B cell (primary cell): ENCODE measurements around the gene APOO. TPM values are rescaled to one million over a fixed set of nuclear protein-coding genes. Genes with fewer than 3 reads are reported as not detected.

Experiments
- ATAC-seq: fragments of 200-7000 bp; cut with Tn5 transposase; one replicate; pipeline ENCODE4 v1.10.0; 2021; ENCODE audit warnings: low read depth, mild to moderate bottlenecking, moderate number of reproducible peaks, moderate library complexity
- CTCF ChIA-PET: fragments of 350-600 bp; sonication (Branson Sonifier 250); formaldehyde crosslinking; loops from one replicate; lab custom pipeline; 2021; ENCODE audit warnings: antibody characterized with exemption, inconsistent platforms; lab: Charles Lee
- POLR2A ChIA-PET: fragments of 350-600 bp; sonication (Branson Sonifier 250); formaldehyde crosslinking; loops from one replicate; lab custom pipeline; 2021; ENCODE audit warnings: antibody characterized with exemption; lab: Charles Lee
- DNase-seq: peaks from one replicate; pipeline ENCODE4 v3.0.0; 2013
- H2AFZ ChIP-seq: 2 replicates; pipeline ENCODE4 v1.6.1; 2012; ENCODE audit warnings: mild to moderate bottlenecking, low read depth, low read length; ENCODE audit not compliant: insufficient read depth, poor library complexity, severe bottlenecking
- H3K27ac ChIP-seq, 2 donors: 1 replicate in 1 of 2; 2 replicates in 1 of 2; pipeline ENCODE4 v1.5.1; 2012 to 2013; ENCODE audit warnings: low read length in 2 of 2, mild to moderate bottlenecking in 2 of 2, moderate library complexity in 1 of 2
- H3K27me3 ChIP-seq, 4 experiments: fragments of 200-600 bp in 1 of 4; sonication (generic) in 1 of 4; replicated peaks in 1 of 4; 1 replicate in 2 of 4; 2 replicates in 2 of 4; pipeline versions ENCODE4 v1.6.1 to v1.7.0; 2013 to 2016; ENCODE audit warnings: low read length in 3 of 4, mild to moderate bottlenecking in 2 of 4, mixed read lengths in 1 of 4, moderate library complexity in 1 of 4; ENCODE audit not compliant: insufficient read depth in 4 of 4, control insufficient read depth in 3 of 4; ENCODE audit errors: control extremely low read depth in 1 of 4
- H3K36me3 ChIP-seq, 2 experiments: replicated peaks in 1 of 2; 1 replicate in 1 of 2; 2 replicates in 1 of 2; pipeline versions ENCODE4 v1.6.1 to v1.7.1; 2013; ENCODE audit warnings: low read length in 1 of 2; ENCODE audit not compliant: insufficient read depth in 2 of 2, control insufficient read depth in 1 of 2; ENCODE audit errors: control extremely low read depth in 1 of 2, extremely low read depth in 1 of 2
- H3K4me1 ChIP-seq, 2 donors: fragments of 200-600 bp in 1 of 2; sonication (generic) in 1 of 2; 1 replicate in 1 of 2; 2 replicates in 1 of 2; pipeline versions ENCODE4 v1.5.1 to v1.6.1; 2013 to 2017; ENCODE audit warnings: low read length in 2 of 2; ENCODE audit not compliant: control insufficient read depth in 2 of 2, insufficient read depth in 2 of 2
- H3K4me2 ChIP-seq: replicated peaks from 2 replicates; pipeline ENCODE3; 2012; ENCODE audit warnings: mild to moderate bottlenecking, low read depth, low read length; ENCODE audit not compliant: poor library complexity, severe bottlenecking
- H3K4me3 ChIP-seq, 5 experiments: fragments of 200-600 bp in 1 of 5; sonication (generic) in 1 of 5; 1 replicate in 3 of 5; 2 replicates in 2 of 5; pipeline versions ENCODE4 v1.5.1 to v1.7.0; 2011 to 2016; ENCODE audit warnings: low read length in 4 of 5, mild to moderate bottlenecking in 4 of 5, low read depth in 2 of 5, control low read depth in 1 of 5, moderate library complexity in 1 of 5; ENCODE audit not compliant: insufficient read depth in 1 of 5; ENCODE audit errors: control extremely low read depth in 1 of 5, extremely low read depth in 1 of 5
- H3K79me2 ChIP-seq: fragments of 200-600 bp; sonication (generic); one replicate; pipeline ENCODE4 v1.6.0; 2016; ENCODE audit warnings: low read length; ENCODE audit not compliant: control insufficient read depth, insufficient read depth
- H3K9ac ChIP-seq: fragments of 200-600 bp; sonication (generic); 2 replicates; pipeline ENCODE4 v1.6.1; 2017; ENCODE audit warnings: mild to moderate bottlenecking, low read length, moderate library complexity
- H3K9me3 ChIP-seq, 3 donors: one replicate each; pipeline versions ENCODE4 v1.6.1 to v1.7.1; 2013; ENCODE audit warnings: low read length in 2 of 3; ENCODE audit not compliant: control insufficient read depth in 2 of 3, insufficient read depth in 1 of 3; ENCODE audit errors: control extremely low read depth in 1 of 3
- H4K20me1 ChIP-seq: 2 replicates; pipeline ENCODE4 v1.6.0; 2012; ENCODE audit warnings: mild to moderate bottlenecking, low read length; ENCODE audit not compliant: insufficient read depth, control insufficient read depth, poor library complexity, severe bottlenecking
- H3K27ac Mint-ChIP-seq: one replicate; pipeline ENCODE4 v1.8.0; 2021; ENCODE audit warnings: mixed read lengths
- H3K27me3 Mint-ChIP-seq: one replicate; pipeline ENCODE4 v1.8.0; 2021; ENCODE audit warnings: mixed read lengths
- H3K4me1 Mint-ChIP-seq: one replicate; pipeline ENCODE4 v1.8.0; 2021; ENCODE audit warnings: mixed read lengths
- H3K4me3 Mint-ChIP-seq: one replicate; pipeline ENCODE4 v1.8.0; 2021; ENCODE audit warnings: mixed read lengths
- H3K9me3 Mint-ChIP-seq: one replicate; pipeline ENCODE4 v1.8.0; 2022; ENCODE audit warnings: mixed read lengths; ENCODE audit not compliant: insufficient read depth
- EZH2 ChIP-seq: IDR thresholded peaks from 2 replicates; pipeline ENCODE4 v1.6.1; 2012; ENCODE audit warnings: borderline replicate concordance, low read depth, mild to moderate bottlenecking, moderate library complexity, low read length; ENCODE audit not compliant: insufficient read depth, poor library complexity, severe bottlenecking
- WGBS: methylation state at CpG from one replicate; pipeline ENCODE4 v1.1.5; 2013; ENCODE audit warnings: missing lambda C conversion rate; ENCODE audit not compliant: insufficient coverage; 5-methylcytosine and 5-hydroxymethylcytosine counted together
- intact Hi-C: fragments of 100-400 bp; cut with micrococcal nuclease; formaldehyde crosslinking; loops from one replicate; pipeline ENCODE4 v1.10.0; 2022
- polyA plus RNA-seq: library from polyadenylated mRNA; depleted of rRNA; stranded (reverse); fragments of >200 nt; gene quantifications from 2 replicates; pipeline ENCODE4 v1.2.3, GENCODE V29; 2012
- total RNA-seq, 2 donors: library from RNA; stranded (reverse); fragments of 120-200 nt in 1 of 2; gene quantifications; 1 replicate in 1 of 2; 2 replicates in 1 of 2; pipeline versions ENCODE4 v1.2.3 to v1.2.4, GENCODE V29; 2013 to 2022
- TF ChIP-seq, protein P1 (sequence below): fragments of 200-600 bp; IDR thresholded peaks from one replicate; pipeline ENCODE4 v1.8.0; 2022; ENCODE audit warnings: antibody characterized with exemption, mild to moderate bottlenecking

Gene APOO
- total and polyA plus RNA-seq, 2 donors (not counting 1 experiment from before 2014, with no cell fraction given), result 4.7 to 7.2 TPM

DNA sequence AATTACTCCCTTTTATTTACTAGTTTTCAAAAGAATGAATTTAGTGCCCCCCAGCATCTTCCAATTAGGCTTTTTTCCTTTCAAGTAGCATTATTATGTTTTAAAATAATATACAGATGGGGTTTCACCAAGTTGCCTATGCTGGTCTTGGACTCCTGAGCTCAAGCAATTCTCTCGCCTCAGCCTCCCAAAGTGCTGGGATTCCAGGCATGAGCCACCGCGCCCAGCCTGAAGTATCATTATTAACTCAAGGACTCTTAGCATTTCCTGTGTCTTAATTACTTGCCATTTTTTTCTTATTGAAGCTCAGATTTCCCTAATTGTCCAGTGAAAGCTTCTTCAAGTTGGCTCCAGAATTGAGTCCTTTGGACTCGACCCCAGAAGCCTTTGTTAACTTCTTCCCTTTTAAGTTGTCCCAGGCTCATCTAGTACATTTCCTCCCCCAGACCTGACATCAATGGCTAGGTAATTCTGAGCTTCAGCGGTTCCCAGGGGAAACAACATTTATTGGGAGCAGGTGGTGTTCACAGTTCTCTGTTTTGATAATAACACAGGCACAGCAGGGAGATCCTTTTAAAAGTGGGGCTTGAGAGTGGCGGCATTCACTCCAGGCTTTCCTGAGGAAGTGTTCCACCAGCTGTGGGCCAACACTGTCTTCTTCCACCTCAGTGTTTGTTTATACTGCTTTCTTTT is 114.7 kb downstream of the APOO start:
- Histone ChIP-seq H3K27ac (no peak overlapping the region), H3K4me3 (no peak overlapping the region), H4K20me1 (no peaks in the 10 kb centered on the region), H3K4me1 (no peaks in the 10 kb centered on the region), H3K36me3 (no peaks in the 10 kb centered on the region), H3K4me2 (no peak overlapping the region), H2AFZ (no peak overlapping the region), H3K79me2 (no peaks in the 10 kb centered on the region), H3K27me3 (no peaks in the 10 kb centered on the region), H3K9me3 (no peaks in the 10 kb centered on the region), H3K9ac (no peak overlapping the region)
- TF ChIP-seq, protein P1, sequence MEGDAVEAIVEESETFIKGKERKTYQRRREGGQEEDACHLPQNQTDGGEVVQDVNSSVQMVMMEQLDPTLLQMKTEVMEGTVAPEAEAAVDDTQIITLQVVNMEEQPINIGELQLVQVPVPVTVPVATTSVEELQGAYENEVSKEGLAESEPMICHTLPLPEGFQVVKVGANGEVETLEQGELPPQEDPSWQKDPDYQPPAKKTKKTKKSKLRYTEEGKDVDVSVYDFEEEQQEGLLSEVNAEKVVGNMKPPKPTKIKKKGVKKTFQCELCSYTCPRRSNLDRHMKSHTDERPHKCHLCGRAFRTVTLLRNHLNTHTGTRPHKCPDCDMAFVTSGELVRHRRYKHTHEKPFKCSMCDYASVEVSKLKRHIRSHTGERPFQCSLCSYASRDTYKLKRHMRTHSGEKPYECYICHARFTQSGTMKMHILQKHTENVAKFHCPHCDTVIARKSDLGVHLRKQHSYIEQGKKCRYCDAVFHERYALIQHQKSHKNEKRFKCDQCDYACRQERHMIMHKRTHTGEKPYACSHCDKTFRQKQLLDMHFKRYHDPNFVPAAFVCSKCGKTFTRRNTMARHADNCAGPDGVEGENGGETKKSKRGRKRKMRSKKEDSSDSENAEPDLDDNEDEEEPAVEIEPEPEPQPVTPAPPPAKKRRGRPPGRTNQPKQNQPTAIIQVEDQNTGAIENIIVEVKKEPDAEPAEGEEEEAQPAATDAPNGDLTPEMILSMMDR, result no peak
- TF ChIP-seq EZH2, result no peak
- Mint-ChIP-seq H3K9me3 (no peaks in the 10 kb centered on the region), H3K4me3 (no peak overlapping the region), H3K27ac (no peak overlapping the region), H3K27me3 (no peaks in the 10 kb centered on the region), H3K4me1 (no peaks in the 10 kb centered on the region)
- 89% methylated on average over 3 of the region's 6 CpGs for WGBS
- POLR2A ChIA-PET, result no interaction called here
- intact Hi-C loops, result no loop called here
- DNase-seq (no peak), ATAC-seq (no peak)
- CTCF ChIA-PET, result interaction anchor here (0.6 to 0.7 kb wide), 3 partner anchors 31 to 126 kb away, joined by 3 to 4 read pairs (median 4); no protein-coding TSS in a partner anchor

DNA sequence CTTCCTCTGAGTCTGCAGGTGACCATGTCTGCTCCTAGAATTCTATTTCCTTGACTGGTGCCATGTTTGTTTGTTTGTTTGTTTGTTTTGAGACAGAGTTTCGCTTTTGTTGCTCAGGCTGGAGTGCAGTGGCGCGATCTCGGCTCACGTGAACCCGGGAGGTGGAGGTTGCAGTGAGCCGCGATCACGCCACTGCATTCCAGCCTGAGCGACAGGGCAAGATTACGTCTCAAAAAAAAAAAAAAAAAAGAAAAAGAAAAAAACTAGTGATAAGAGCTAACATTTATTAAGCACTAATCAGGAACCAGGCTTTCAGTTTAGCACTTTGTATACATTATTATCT is 117.6 kb downstream of the APOO start:
- no peak overlapping the region for H2AFZ ChIP-seq
- H4K20me1 ChIP-seq, result no peaks in the 10 kb centered on the region
- H3K4me3 Mint-ChIP-seq, result no peak overlapping the region
- no peaks in the 10 kb centered on the region for H3K9me3 Mint-ChIP-seq
- no peak overlapping the region for H3K4me3 ChIP-seq
- H3K4me2 ChIP-seq, result no peak overlapping the region
- no peaks in the 10 kb centered on the region for H3K27me3 ChIP-seq
- intact Hi-C loops, result no loop called here
- no peaks in the 10 kb centered on the region for H3K9me3 ChIP-seq
- H3K27ac ChIP-seq, result no peak overlapping the region
- no peaks in the 10 kb centered on the region for H3K27me3 Mint-ChIP-seq
- no peak for ATAC-seq
- H3K27ac Mint-ChIP-seq, result no peak overlapping the region
- peaks cover 2% of the 10 kb centered on the region for H3K79me2 ChIP-seq
- TF ChIP-seq, protein P1, result no peak
- TF ChIP-seq EZH2, result no peak
- no peak overlapping the region for H3K9ac ChIP-seq
- DNase-seq, result no peak
- H3K36me3 ChIP-seq, result peaks cover 0 to 9% of the 10 kb centered on the region in 2 experiments
- peaks cover 2% of the 10 kb centered on the region in 2 donors for H3K4me1 ChIP-seq
- H3K4me1 Mint-ChIP-seq, result peaks cover 7% of the 10 kb centered on the region
- WGBS, result no CpG with 5 or more reads among the region's 11 CpGs
- POLR2A ChIA-PET, result interaction anchor here (0.6 kb wide), 1 partner anchor 117 kb away, joined by 4 read pairs; no protein-coding TSS in a partner anchor
- CTCF ChIA-PET, result interaction anchor here (0.7 kb wide), 1 partner anchor 1267 kb away, joined by 3 read pairs; no protein-coding TSS in a partner anchor
